Hematopoietic multipotent progenitor cell treated with erythropoietin and hydrocortisone succinate and interleukin-3 and kit ligand, for 15 days (in vitro differentiated cells): ENCODE measurements around the gene AKR1B15.
"Not testable (repeated sequence)": the region's sequence is repeated elsewhere in the genome, so short reads cannot be mapped to it uniquely, and the experiment has no call there.

Source experiments
- DNase-seq: peaks from one replicate; pipeline ENCODE4 v3.0.0-alpha.2; 2015; ENCODE audit warnings: low spot score

Gene AKR1B15

DNA sequence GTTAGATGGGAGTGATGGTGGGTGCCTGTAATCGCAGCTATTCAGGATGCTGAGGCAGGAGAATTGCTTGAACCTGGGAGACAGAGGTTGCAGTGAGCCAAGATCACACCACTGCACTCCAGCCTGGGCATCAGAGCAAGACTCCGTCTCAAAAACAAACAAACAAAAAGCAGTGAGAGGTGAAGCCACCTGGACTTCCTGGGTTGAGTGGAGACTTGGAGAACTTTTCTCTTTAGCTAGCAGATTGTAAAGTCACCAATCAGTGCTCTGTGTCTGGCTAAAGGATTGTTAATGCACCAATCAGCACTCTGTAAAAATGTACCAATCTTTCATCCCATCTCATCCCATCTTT lies 14.5 kb downstream of the AKR1B15 start:
- not testable (repeated sequence) for DNase-seq

DNA sequence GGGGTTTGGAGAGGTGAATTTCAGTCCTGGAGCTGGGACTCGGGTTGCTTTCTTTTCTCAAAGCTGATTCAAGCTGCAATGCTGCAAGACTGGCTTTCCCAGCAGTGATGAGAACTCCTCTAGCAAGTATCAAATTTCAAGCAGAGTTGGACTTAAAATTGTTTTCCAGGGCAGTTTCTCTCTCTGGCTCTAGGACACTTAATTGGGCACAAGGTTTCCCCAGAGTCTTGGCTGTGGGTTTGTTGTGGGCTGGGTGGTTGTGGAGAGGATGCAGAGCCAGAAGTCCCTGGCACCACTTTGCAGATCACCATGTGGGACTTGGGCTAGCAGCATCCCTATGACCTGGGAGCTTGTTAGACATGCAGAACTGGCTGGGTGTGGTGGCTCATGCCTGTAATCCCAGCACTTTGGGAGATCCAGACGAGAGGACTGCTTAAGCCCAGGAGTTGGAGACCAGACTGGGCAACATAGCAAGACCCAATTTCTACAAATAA lies 16.8 kb downstream of the AKR1B15 start:
- DNase-seq = no peak

DNA sequence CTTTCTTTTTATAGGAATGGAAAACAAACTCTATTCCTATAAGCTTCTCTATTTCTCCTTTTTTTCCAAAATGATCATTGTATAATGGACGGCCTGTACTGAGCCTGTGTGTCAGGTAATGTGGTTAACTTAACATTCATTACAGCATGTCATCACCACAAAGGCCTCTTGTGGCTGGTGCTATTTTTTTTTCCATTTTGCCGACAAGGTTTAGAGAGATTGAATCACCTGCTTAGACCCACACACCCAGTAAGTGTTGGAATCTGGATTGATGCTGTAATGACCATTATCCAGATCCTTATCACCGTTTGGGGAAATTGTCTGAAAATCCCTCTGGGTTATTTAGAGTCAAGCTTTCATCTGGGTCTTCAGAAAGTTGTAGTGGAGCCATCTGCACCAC lies 18.5 kb downstream of the AKR1B15 start:
- no peak for DNase-seq

DNA sequence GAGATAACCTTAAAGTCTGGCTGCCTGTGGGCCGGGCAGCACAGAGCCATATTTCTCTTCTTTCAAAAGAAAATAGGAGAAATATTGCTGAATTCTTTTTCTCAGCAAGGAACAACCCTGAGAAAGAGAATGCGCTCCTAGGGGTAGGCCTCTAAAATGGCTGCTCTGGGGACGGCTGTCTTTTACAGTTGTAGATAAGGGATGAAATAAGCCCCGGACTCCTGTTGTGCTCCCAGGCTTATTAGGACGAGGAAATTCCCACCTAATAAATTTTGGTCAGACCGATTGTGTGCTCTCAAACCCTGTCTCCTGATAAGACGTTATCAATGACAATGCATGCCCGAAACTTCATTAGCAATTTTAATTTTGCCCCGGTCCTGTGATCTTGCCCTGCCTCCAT lies 21.1 kb downstream of the AKR1B15 start:
- DNase-seq = not testable (repeated sequence)

DNA sequence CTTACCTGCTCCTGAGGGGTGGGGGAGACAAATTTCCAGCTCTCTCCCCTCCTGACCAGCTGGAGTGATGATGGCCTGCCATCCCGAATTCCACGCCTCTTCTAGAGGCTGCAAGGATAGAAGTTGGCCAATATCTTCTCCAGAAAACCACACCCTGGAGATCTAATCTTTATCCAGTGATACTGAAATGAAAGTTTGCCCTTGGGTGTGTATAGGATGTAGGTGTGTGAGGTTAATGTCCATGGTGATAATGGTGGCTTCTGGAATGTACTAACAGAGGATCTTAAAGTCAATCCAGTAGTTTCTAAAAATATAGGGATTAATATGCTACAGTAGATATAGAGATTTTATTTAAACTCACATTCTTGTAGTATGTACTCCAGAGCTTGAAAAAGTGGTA lies 22.2 kb downstream of the AKR1B15 start:
- DNase-seq = no peak

DNA sequence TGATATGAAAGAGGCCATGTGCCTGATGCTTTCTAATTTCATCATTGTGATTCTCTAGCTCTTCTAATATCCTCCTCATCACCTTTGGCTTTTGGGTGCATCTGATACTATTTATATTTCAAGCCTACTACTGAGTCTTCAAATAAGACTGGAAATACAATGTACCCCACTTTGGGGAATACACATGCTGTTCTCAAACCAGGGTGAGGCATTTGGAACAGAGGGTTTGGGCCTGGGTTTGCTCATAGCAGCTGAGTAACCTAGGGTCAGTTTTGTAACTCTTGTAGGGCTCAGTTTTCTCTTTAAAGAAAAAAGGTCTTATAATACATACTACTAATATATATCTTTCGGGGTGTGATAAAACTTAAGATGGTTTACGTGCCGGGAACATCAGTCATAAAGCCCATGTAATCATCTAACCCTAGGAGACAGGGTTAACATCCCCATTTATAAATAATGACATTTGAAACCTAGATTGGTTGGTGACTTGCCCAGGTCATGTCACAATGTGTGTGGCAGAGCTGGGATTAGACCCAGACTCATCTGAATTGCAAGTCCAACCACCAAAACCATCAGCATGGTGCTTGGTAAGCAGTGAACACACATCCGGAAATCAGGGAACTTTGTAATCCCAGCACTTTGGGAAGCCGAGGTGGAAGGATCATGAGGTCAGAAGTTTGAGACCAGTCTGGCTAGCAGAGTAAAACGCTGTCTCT lies 23.0 kb downstream of the AKR1B15 start:
- DNase-seq = no peak

DNA sequence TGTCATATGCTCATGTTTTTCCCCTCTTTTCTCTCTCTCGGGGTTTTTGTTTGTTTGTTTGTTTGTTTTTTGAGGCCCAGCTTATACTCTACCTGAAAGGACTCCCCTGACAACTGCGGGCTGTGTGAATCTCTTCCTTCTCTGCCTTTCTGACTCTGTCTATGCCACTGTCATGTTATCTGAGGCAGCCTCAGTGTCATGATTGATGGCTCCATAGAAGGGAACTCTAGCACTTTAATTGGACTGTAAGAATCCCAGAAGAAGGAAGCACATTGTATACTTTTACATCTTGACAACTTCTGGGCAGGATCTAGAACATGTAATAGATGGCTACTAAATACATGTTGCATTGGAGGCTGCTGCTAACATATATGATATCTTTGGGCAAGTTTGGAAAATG lies 25.4 kb downstream of the AKR1B15 start:
- no peak for DNase-seq

DNA sequence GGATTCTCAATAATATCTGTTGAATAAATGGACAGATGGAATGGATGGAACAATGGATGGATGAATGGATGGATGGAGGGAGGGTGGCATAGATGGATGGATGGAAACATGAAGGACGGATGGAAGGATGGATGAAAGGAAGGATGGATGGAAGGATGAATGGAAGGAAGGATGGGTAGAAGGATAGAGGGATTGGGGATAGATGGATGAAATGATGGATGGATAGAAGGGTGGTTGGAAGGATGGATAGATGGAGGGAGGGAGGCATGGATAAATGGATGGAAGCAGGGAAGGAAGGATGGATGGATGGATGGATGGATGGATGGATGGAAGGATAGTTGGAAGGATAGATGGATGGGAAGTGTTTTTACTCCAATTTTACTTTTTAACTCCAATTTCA lies 35.4 kb downstream of the AKR1B15 start:
- no peak for DNase-seq

DNA sequence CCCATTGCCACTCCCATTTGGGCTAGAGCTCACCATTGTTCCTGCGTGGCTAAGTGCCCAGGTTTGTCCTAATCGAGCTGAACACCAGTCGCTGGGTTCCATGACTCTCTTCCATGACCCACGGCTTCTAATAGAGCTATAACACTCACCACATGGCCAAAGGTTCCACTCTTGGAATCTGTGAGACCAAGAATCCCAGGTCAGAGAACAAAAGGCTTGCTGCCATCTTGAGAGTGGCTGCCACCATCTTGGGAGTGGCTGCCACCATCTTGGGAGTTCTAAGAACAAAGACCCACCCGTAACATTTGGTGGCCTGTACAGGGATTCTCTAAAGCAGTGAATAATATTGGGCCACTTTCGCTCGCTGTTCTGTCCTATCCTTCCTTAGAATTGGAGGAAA lies 37.0 kb downstream of the AKR1B15 start:
- DNase-seq = no peak

DNA sequence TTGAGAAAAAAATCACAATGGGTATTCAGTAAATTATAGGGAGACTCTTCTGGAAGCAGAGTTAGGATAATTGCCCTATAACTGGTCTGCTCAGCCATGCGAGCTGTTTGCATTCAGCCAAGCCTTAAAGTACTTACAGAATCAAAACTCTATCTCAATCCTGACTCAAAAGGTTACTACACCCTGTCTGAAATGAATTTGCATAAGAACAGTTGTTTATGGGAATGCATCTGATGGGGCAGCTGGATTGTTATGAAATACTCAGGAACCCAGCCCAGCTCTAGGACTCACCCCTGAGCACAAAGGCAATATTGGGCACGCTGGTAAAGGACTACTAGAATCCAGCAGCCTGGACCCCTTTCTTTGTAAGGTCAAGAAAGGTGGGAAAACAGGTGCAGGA lies 38.8 kb downstream of the AKR1B15 start:
- no peak for DNase-seq

DNA sequence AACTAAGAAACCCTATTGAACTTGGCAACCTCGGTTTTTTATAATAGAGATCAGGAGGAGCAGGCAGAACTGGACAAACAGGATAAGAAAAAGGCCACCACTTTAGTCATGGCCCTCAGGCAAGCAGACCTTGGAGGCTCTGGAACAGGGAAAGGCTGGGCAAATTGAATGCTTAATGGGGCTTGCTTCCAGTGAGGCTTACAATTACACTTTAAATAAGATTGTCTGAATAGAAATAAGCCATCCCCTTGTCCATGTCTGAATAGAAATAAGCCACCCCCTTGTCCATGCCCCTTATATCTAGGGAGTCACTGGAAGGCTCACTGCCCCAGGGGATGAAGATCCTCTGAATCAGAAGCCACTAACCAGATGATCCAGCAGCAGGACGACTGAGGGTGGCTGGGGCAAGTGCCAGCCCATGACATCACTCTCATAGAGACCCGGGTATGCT lies 40.6 kb downstream of the AKR1B15 start:
- DNase-seq = no peak

DNA sequence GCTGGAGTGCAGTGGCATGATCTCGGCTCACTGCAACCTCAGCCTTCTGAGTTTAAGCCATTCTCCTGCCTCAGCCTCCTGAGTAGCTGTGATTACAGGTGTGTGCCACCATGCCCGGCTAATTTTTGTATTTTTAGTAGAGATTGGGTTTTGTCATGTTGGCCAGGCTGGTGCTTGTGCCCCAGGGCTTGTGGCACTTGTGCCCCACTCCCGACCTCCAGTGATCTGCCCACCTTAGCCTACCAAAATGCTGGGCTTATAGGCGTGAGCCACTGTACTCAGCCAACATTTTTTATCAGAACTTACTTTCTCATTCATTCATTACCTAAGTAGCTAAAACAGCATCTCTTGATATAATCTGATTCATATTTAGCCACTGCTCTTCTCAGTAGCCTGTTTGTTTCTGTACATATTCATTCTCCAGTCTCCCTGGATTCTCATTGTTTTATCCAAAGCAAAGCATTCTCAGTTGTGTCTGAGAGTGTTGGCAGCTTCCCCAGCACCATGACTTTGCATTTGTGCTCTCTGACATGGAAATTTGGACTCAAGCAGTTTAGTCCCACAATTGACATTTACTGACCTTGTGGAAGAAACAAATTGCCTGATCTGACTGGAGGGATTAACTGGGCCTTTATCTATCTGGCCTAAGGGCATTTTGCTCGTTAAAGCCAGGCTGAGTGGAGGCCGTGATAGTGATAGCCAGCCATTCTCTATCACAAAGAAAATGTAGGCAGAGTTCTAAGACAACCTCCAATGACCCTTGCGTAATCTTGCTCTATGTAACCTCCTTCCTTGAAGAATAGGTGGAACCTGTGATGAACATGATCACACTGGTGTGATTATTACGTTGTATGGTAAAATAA lies 44.9 kb downstream of the AKR1B15 start:
- DNase-seq = peak; percentile 58

DNA sequence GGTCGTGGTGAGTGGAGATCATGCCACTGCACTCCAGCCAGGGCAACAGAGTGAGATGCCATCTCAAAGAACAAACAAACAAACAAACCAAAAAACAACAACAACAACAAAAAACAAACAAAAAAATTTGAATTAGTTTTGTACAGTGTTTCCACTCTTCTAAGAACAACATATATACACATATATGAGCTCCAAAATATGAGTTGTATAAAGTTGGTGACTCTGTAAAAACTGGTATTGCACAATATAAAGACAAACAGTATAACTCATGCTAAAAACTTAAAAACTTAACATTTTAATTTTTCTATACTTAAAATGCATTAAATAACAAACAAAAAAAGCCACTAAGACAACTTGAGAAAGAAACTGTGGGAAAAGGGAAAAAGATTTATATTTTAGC lies 46.0 kb downstream of the AKR1B15 start:
- no peak for DNase-seq

DNA sequence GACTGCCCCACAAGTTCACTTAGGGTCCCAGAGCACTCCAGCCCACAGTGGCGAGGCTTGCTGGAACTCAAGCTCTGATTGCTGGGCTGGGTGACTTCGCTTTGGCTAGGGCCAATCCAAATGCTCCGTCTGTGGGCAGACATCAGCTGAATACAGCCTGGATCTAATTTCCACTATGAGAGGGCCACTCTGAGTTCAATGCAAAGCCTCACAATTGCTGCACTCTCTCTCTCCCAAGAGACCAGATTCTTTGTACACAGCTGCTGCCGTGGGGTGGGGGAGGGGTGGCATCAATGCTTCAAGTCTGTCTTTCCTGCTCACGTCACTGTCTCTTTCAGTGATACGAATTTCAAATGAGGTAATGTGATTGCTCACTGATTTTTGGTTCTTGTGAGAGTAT lies 50.5 kb downstream of the AKR1B15 start:
- DNase-seq = no peak

DNA sequence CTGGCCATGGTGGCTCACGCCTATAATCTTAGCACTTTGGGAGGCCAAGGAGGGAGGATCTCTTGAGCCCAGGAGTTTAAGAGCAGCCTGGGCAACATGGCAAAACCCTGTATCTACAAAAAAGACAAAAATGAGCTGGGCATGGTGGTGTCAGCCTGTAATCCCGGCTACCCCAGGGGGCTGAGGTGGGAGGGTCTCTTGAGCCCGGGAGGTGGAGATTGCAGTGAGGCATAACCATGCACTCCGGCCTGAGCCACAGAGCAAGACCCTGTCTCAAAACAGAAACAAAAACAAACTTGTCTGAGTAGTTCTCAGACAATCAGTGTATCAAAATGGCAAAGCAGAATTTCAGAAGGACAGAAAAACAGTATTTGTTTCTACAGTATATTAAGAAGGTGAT lies 52.5 kb downstream of the AKR1B15 start:
- DNase-seq = no peak

DNA sequence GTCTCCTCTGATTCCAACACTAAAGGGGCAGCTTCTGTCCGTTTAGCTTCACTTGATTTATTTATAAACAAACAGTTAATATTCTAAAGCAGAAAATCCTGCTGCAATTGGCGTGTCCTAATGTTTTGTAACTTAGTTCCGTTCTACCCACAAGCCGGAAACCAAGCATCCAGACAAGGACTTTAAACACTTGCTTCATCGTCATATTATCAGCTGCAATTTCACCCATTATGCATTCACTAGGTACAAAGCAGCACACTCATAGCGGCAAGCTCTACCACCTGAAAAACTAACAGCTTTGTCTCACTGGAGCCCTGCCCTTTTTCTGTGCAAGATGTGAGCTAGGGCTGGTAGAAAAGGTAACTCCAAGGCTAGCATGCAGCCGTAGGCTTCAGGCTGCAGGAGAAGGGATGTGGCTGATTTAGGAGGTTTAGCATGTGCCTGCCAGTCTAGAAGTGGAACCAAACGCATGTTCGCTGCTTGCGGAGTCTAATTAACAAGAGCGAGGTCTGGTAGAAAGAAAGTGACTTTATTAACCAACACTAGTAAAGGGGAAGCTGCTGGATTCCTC lies 54.1 kb downstream of the AKR1B15 start:
- DNase-seq = no peak

DNA sequence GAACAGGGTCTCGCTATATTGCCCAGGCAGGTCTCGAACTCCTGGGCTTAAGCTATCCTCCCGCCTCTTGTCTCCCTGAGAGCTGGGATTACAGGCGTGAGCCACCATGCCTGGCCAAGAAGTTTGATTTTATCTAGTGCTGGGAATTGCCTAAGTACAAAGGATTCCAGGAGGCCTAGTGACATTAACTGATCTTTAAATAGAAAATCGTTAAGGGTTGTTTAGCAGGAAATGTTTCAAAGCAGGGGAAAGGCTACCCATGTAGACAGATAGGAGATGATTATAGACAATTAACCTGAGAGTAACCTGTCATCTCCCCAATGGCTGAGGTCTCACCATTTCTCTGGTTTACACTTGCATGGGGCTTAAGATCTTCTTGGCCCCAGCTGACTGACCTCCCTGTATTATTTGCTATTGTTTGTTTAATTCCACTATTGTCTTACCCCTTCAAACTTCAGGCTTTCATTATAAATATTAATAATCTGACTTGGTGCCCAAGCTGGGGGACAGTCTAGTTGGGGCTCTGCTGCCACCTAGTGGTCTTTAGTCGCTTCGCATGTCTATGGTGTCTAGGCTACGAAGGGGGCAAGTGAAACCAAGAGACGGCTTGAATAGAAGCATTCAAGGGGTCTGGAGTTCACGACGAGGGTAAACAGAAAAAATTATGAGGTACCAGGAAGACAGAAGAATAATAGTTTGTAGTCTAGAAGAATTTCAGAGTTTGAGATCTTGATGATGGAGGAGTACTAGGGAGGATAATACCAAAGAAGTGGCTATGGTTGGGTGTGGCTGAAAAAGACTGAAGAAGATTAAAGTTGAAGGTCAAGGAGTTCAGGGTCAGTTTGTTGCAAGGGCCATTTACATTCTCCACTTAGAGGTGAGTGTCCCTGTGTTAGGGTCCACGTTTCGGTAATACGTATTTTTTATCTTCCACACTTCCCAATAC lies 57.3 kb downstream of the AKR1B15 start:
- peak; percentile 78 for DNase-seq

DNA sequence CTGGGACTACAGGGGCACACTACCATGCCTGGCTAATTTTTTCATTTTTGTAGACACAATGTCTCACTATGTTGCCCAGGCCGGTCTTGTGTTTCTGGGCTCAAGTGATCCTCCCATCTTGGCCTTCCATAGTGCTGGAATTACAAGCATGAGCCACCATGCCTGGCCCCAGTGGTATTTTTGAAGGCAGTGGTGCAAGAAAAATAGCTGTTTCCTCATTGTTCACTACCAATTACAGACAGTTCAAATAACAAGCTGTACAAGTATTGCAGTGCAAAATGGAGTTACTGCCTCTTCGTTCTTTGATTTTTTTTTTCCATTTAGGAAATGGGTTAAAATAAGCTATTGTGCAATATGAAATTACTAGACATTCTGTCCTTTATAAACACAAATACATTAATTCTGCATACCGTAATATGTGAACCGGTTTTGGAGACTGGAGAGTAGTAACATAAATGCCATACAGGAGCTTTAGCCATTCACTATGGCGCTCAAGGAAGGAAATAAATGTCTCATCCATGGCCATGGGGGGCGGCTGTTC lies 62.8 kb downstream of the AKR1B15 start:
- DNase-seq = no peak

DNA sequence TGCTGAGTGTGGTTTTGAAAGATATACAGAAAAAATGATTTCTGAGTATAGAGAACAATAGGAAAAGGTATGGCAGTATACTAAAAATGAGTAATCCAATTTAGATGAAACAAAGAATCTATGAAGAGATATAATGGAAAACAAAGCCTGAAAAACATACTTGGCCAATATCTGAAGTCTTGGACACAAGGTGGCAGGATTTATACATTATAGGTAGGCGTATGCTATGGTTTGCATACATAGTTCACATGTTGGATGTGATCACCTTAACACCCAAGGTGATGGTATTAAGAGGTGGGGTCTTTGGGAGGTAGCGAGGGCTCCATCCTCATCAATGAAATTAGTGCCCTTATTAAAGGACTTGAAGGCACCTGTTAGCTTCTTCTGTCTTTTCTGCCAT lies 63.3 kb downstream of the AKR1B15 start:
- no peak for DNase-seq

DNA sequence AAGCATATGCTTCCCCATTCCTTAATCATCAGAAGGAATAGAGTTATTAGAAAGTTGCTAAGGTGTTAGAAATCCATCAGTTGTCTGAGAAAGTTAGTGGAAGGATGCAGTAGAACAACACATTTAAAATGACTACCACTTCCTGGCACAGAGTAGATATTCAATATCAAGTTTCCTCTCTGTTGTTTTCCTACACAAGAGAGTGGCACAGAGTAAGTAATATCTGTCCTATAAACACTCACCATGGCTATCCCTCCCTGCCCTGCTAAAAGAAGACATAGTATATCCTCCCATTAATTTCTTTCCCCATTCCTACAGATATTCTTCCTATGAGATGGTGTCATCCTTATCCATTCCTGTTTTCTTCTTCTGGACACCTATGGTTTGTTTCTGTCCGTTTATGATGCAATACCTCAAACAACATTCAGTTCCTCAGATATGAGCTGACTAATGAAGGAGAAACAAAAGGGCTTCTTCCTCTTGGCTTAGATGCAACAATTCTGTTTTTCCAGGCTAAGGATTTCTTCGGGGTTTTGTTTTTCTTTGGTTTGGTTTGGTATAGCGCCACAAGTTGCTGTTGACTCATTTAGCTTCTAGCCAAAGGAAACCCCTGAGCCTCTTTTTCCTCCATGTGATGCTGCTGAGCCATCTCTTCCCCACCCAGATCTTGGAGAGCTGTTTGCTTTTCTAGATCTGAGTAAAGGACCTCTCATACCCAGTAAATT lies 64.9 kb downstream of the AKR1B15 start:
- DNase-seq = no peak

DNA sequence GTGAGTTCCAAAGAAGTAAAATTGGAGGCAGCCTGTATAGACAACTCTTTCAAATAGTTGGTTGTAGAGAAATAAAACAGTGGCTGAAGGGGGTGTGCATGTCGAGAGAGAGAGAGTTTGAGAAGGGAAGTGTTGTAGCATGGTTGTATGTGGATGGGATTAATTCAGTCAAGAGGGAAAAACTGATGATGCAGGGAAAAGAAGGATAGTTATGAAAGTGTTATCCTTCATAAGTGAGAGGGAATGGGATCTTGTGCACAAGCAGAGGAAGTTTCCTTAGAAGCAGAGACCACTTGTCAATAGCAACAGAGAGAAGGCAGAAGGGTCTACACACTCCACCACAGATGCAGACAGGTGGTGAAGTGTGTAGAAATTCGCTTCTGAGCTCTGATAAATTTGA lies 67.7 kb downstream of the AKR1B15 start:
- no peak for DNase-seq
